PC-9 (cell line): Measurements from ENCODE around the gene PRSS33. TPM values are rescaled to one million over a fixed set of nuclear protein-coding genes. Genes with fewer than 3 reads are reported as not detected.

Experiments used
- BruUV-seq: library from RNA; stranded (reverse); fragments of 400-500 nt; replicated peaks from 2 replicates; lab custom pipeline; 2021; lab: Mats Ljungman, UMichigan
- CTCF ChIA-PET: fragments of 300-600 bp; sonication (Branson Sonifier 250); formaldehyde crosslinking; loops from one replicate; lab custom pipeline; 2022; ENCODE audit warnings: antibody characterized with exemption; lab: Charles Lee
- POLR2A ChIA-PET: fragments of 300-600 bp; sonication (Branson Sonifier 250); formaldehyde crosslinking; loops from one replicate; lab custom pipeline; 2022; ENCODE audit warnings: antibody characterized with exemption; ENCODE audit not compliant: unreplicated experiment; lab: Charles Lee
- DNase-seq, 2 experiments: peaks; one replicate each; pipeline versions ENCODE4 v3.0.0 to v3.0.0-alpha.2; 2015 to 2022; ENCODE audit warnings: mixed read lengths in 1 of 2
- H2AFZ ChIP-seq: fragments of 200-600 bp; sonication (generic); 2 replicates; pipeline ENCODE4 v1.8.1; 2017; ENCODE audit warnings: antibody characterized with exemption
- H3F3A ChIP-seq: fragments of 200-600 bp; sonication (generic); 2 replicates; pipeline ENCODE4 v1.8.1; 2017; ENCODE audit warnings: antibody characterized with exemption, mild to moderate bottlenecking, low read depth; ENCODE audit not compliant: insufficient read depth
- H3K27ac ChIP-seq: fragments of 200-600 bp; sonication (generic); 2 replicates; pipeline ENCODE4 v1.6.1; 2016; ENCODE audit warnings: mixed run types
- H3K27me3 ChIP-seq: fragments of 200-600 bp; sonication (generic); 2 replicates; pipeline ENCODE4 v1.6.1; 2016; ENCODE audit warnings: low read depth, mixed run types; ENCODE audit not compliant: insufficient read depth
- H3K36me3 ChIP-seq: fragments of 200-600 bp; sonication (generic); 2 replicates; pipeline ENCODE4 v1.6.1; 2016; ENCODE audit warnings: low read depth, mixed run types
- H3K4me1 ChIP-seq: fragments of 200-600 bp; sonication (generic); replicated peaks from 2 replicates; pipeline ENCODE4 v1.6.1; 2016; ENCODE audit warnings: mixed run types; ENCODE audit not compliant: insufficient read depth
- H3K4me2 ChIP-seq: fragments of 200-600 bp; sonication (generic); 2 replicates; pipeline ENCODE4 v1.6.1; 2017; ENCODE audit warnings: mixed run types
- H3K4me3 ChIP-seq: fragments of 200-600 bp; sonication (generic); 2 replicates; pipeline ENCODE4 v1.6.1; 2016; ENCODE audit warnings: mixed run types
- H3K79me2 ChIP-seq: fragments of 200-600 bp; sonication (generic); 2 replicates; pipeline ENCODE4 v1.6.1; 2017; ENCODE audit warnings: low read depth, mixed run types
- H3K9me2 ChIP-seq: fragments of 200-600 bp; sonication (generic); 2 replicates; pipeline ENCODE4 v1.8.1; 2017; ENCODE audit warnings: mild to moderate bottlenecking; ENCODE audit not compliant: insufficient read depth
- H3K9me3 ChIP-seq: fragments of 200-600 bp; sonication (generic); 2 replicates; pipeline ENCODE4 v1.8.1; 2016; ENCODE audit warnings: low read depth; ENCODE audit not compliant: insufficient read depth
- H4K20me1 ChIP-seq: fragments of 200-600 bp; sonication (generic); 2 replicates; pipeline ENCODE4 v1.8.1; 2017; ENCODE audit not compliant: insufficient read depth
- CTCF ChIP-seq: fragments of 200-600 bp; sonication (generic); conservative IDR thresholded peaks from 2 replicates; pipeline ENCODE4 v1.6.1; 2017; ENCODE audit warnings: mixed run types, antibody characterized with exemption, mild to moderate bottlenecking, moderate library complexity
- EZH2 ChIP-seq: fragments of 200-600 bp; sonication (generic); IDR thresholded peaks from 2 replicates; pipeline ENCODE4 v1.8.0; 2017; ENCODE audit warnings: antibody characterized with exemption, low read depth
- intact Hi-C: fragments of 100-400 bp; cut with micrococcal nuclease; formaldehyde crosslinking; loops from one replicate; pipeline ENCODE4 v1.10.0; 2022; ENCODE audit not compliant: unreplicated experiment
- total RNA-seq: library from RNA; stranded (reverse); gene quantifications from 2 replicates; pipeline ENCODE4 v1.2.3, GENCODE V29; 2021

Gene PRSS33
- total RNA-seq, 1 experiment from 2014 or later = 0.33 TPM

- Histone ChIP-seq H4K20me1 (no peaks in the 10 kb centered on the region), H3K4me1 (peaks cover 10% of the 10 kb centered on the region), H3K27me3 (no peaks in the 10 kb centered on the region), H2AFZ (no peak overlapping the region), H3K4me3 (no peak overlapping the region), H3K79me2 (no peaks in the 10 kb centered on the region), H3K9me2 (no peaks in the 10 kb centered on the region), H3K27ac (no peak overlapping the region), H3K36me3 (no peaks in the 10 kb centered on the region), H3F3A (peaks cover 25% of the 10 kb centered on the region; the same call in 1 of the 2 replicates), H3K9me3 (no peaks in the 10 kb centered on the region), H3K4me2 (no peak overlapping the region)
- TF ChIP-seq EZH2 (no peak), CTCF (no peak)
- CTCF ChIA-PET = no interaction called here
- POLR2A ChIA-PET = no interaction called here
- intact Hi-C loops = no loop called here
- BruUV-seq = no TSS peak
- DNase-seq = no peak
Measured at GRCh38 chr16:2825049-2825742, 37.8 kb upstream of the PRSS33 start.

GRCh38 chr16:2824626-2825025 is 37.3 kb upstream of the PRSS33 start:
- H2AFZ ChIP-seq = no peak overlapping the region
- H3F3A ChIP-seq = peaks cover 22% of the 10 kb centered on the region; the same call in 1 of the 2 replicates
- H3K9me2 ChIP-seq = no peaks in the 10 kb centered on the region
- H3K79me2 ChIP-seq = no peaks in the 10 kb centered on the region
- no peaks in the 10 kb centered on the region for H3K9me3 ChIP-seq
- ChIA-PET POLR2A (no interaction called here), CTCF (no interaction called here)
- no peaks in the 10 kb centered on the region for H3K27me3 ChIP-seq
- intact Hi-C loops = no loop called here
- no peak for DNase-seq
- BruUV-seq = no TSS peak
- H4K20me1 ChIP-seq = no peaks in the 10 kb centered on the region
- TF ChIP-seq CTCF (no peak), EZH2 (no peak)
- H3K36me3 ChIP-seq = no peaks in the 10 kb centered on the region
- no peak overlapping the region for H3K4me3 ChIP-seq
- H3K4me2 ChIP-seq = no peak overlapping the region
- peaks cover 4% of the 10 kb centered on the region for H3K4me1 ChIP-seq
- H3K27ac ChIP-seq = no peak overlapping the region

- H3K4me3 ChIP-seq = no peak overlapping the region
- H3K79me2 ChIP-seq = peaks cover 10% of the 10 kb centered on the region
- DNase-seq = no peak
- ChIA-PET CTCF (no interaction called here), POLR2A (no interaction called here)
- no peaks in the 10 kb centered on the region for H3K36me3 ChIP-seq
- peaks cover 12% of the 10 kb centered on the region for H3K4me1 ChIP-seq
- no peak overlapping the region for H3K4me2 ChIP-seq
- H3K27me3 ChIP-seq = no peaks in the 10 kb centered on the region
- H3F3A ChIP-seq = peaks cover 31% of the 10 kb centered on the region; the same call in 1 of the 2 replicates
- intact Hi-C loops = no loop called here
- no peak overlapping the region for H3K27ac ChIP-seq
- TF ChIP-seq CTCF = no peak
- no peak for TF ChIP-seq EZH2
- no peak overlapping the region for H2AFZ ChIP-seq
- H3K9me2 ChIP-seq = no peaks in the 10 kb centered on the region
- no peaks in the 10 kb centered on the region for H4K20me1 ChIP-seq
- no TSS peak for BruUV-seq
- no peaks in the 10 kb centered on the region for H3K9me3 ChIP-seq
Measured at GRCh38 chr16:2822496-2822895, 35.1 kb upstream of the PRSS33 start.
